ENCODE data around the gene SHOX.
"Not testable (repeated sequence)": the region's sequence is repeated elsewhere in the genome, so short reads cannot be mapped to it uniquely, and the experiment has no call there.

Gene SHOX

GRCh38 chrX:590693-591404 is 39.7 kb upstream of the SHOX start:
- TF ChIP-seq, protein P1, sequence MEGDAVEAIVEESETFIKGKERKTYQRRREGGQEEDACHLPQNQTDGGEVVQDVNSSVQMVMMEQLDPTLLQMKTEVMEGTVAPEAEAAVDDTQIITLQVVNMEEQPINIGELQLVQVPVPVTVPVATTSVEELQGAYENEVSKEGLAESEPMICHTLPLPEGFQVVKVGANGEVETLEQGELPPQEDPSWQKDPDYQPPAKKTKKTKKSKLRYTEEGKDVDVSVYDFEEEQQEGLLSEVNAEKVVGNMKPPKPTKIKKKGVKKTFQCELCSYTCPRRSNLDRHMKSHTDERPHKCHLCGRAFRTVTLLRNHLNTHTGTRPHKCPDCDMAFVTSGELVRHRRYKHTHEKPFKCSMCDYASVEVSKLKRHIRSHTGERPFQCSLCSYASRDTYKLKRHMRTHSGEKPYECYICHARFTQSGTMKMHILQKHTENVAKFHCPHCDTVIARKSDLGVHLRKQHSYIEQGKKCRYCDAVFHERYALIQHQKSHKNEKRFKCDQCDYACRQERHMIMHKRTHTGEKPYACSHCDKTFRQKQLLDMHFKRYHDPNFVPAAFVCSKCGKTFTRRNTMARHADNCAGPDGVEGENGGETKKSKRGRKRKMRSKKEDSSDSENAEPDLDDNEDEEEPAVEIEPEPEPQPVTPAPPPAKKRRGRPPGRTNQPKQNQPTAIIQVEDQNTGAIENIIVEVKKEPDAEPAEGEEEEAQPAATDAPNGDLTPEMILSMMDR (IDR thresholded peaks at IDR 0.05; ENCODE audit: control insufficient read depth, insufficient read depth, low read depth, low read length, missing control alignments) = no peak
- H3K4me3 ChIP-seq (ENCODE audit: control insufficient read depth, low read depth, low read length) = no peak overlapping the region
- DNase-seq (ENCODE audit: low read depth) = no peak

GRCh38 chrX:599837-600715 is 30.5 kb upstream of the SHOX start:
- TF ChIP-seq, protein P1 (IDR thresholded peaks at IDR 0.05; ENCODE audit: control insufficient read depth, insufficient read depth, low read depth, low read length, missing control alignments) = no peak
- no peak for DNase-seq (ENCODE audit: low read depth)
- H3K4me3 ChIP-seq (ENCODE audit: control insufficient read depth, low read depth, low read length) = no peak overlapping the region

DNA sequence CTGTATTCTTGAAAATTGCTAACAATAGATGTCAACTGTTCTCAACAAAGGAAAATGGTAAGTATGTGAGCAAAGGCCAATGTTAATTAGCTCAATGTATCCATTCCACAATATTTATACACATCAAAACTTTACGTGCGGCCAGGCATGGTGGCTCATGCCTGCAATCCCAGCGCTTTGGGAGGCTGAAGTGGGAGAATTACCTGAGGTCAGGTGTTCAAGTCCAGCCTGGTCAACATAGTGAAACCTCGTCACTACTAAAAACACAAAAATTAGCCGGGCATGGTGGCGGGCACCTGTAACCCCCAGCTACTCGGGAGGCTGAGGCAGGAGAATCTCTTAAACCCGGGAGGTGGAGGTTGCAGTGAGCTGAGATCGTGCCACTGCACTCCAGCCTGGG is 27.6 kb upstream of the SHOX start:
- not testable (repeated sequence) for DNase-seq (ENCODE audit: low read depth); H3K4me3 ChIP-seq (ENCODE audit: control insufficient read depth, low read depth, low read length)

GRCh38 chrX:604616-605015 is 26.0 kb upstream of the SHOX start:
- not testable (repeated sequence) for DNase-seq (ENCODE audit: low read depth); H3K4me3 ChIP-seq (ENCODE audit: control insufficient read depth, low read depth, low read length)

DNA sequence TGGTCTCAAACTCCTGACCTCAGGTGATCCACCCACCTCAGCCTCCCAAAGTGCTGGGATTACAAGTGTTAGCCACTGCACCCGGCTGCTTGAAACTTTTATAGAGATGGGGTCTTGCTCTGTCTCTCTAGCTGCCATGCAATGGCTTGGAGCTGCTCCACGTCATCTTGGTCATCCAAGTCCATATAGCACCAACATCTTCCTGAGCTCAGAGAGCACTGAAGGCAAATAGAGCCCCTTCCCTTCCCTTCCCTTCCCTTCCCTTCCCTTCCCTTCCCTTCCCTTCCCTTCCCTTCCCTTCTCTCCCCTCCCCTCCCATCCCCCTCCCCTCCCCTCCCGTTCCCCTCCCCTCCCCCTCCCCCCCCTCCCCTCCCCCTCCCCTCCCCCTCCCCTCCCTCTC is 22.5 kb upstream of the SHOX start:
- DNase-seq (ENCODE audit: low read depth); H3K4me3 ChIP-seq (ENCODE audit: control insufficient read depth, low read depth, low read length): not testable (repeated sequence)

DNA sequence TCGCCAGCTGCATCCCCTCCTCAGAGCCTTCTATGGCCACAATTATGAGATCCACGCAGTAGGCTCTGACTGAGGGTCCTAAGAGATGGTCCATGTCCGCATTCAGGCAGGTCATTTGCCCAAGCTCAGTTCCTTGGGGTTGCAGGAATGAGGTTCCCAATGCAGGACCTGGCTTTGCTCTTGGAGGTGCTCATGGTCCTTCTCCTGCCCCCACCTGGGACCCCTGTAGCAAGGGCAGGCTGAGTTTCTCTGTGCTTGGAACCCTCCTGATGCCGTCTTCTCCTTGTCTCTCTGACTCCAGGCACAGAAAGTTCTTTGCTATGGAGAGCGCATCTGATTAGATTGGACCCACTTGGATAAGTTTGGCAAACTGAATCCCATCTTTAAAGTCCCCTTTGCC is 16.5 kb upstream of the SHOX start:
- DNase-seq (ENCODE audit: low read depth) = no peak
- H3K4me3 ChIP-seq (ENCODE audit: control insufficient read depth, low read depth, low read length) = no peak overlapping the region
- TF ChIP-seq, protein P1 (IDR thresholded peaks at IDR 0.05; ENCODE audit: control insufficient read depth, insufficient read depth, low read depth, low read length, missing control alignments) = no peak

DNA sequence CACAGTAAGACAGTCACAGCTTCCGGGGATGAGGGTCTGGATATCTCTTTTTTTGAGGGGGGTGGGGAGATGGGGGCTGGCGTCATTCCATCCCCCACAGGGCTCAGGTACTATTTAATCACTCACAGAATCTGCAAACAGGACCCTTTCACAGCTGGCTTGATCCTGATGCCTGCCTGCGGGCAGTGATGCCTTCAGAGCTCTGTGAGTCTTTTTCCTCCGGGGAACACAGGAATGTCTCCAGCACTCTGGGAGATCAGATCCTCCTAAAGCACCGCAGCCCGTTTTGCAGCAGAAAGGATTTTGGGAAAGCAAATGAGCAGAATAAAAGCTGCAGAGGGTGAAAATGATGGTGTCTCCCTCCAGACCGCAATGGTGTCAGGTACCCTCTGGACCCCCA is 13.2 kb upstream of the SHOX start:
- TF ChIP-seq, protein P1 (IDR thresholded peaks at IDR 0.05; ENCODE audit: control insufficient read depth, insufficient read depth, low read depth, low read length, missing control alignments) = no peak
- no peak overlapping the region for H3K4me3 ChIP-seq (ENCODE audit: control insufficient read depth, low read depth, low read length)
- DNase-seq (ENCODE audit: low read depth) = no peak

GRCh38 chrX:617891-618290 is 12.7 kb upstream of the SHOX start:
- H3K4me3 ChIP-seq (ENCODE audit: control insufficient read depth, low read depth, low read length) = no peak overlapping the region
- TF ChIP-seq, protein P1 (IDR thresholded peaks at IDR 0.05; ENCODE audit: control insufficient read depth, insufficient read depth, low read depth, low read length, missing control alignments) = no peak
- no peak for DNase-seq (ENCODE audit: low read depth)

- not testable (repeated sequence) for H3K4me3 ChIP-seq (ENCODE audit: control insufficient read depth, low read depth, low read length); DNase-seq (ENCODE audit: low read depth)
Observed at GRCh38 chrX:618304-618703, 12.3 kb upstream of the SHOX start.
